ENCODE data around the gene C20orf173.

- TF ChIP-seq CTCF (IDR thresholded peaks at IDR 0.05 in 2 of 3, conservative IDR thresholded peaks at IDR 0.05 in 1 of 3; ENCODE audit: borderline replicate concordance in 1 of 3, insufficient read depth in 1 of 3, low read depth in 2 of 3, low read length in 2 of 3) (no peak), ATF3 (IDR thresholded peaks at IDR 0.05) (no peak), POLR2A (IDR thresholded peaks at IDR 0.05; ENCODE audit: borderline replicate concordance, extremely low read depth, insufficient read depth, insufficient read length) (no peak), CEBPB (IDR thresholded peaks at IDR 0.05; ENCODE audit: low read depth) (no peak), YY1 (IDR thresholded peaks at IDR 0.05; ENCODE audit: extremely low read depth, insufficient replicate concordance, low read depth, low read length) (no peak), POLR2AphosphoS5 (IDR thresholded peaks at IDR 0.05; ENCODE audit: low read depth, low read length) (no peak), RAD21 (IDR thresholded peaks at IDR 0.05; ENCODE audit: low read depth) (no peak), EZH2 (IDR thresholded peaks at IDR 0.05) (no peak), SP1 (IDR thresholded peaks at IDR 0.05; ENCODE audit: low read depth) (no peak), EZH2phosphoT487 (IDR thresholded peaks at IDR 0.05; ENCODE audit: borderline replicate concordance) (no peak)
Measured at GRCh38 chr20:35560105-35560511, 30.7 kb upstream of the C20orf173 start.

All from HCT116 (cell line).